A549 (cell line): Measurements from ENCODE around the gene GRXCR2. TPM values are rescaled to one million over a fixed set of nuclear protein-coding genes. Genes with fewer than 3 reads are reported as not detected.

Experiments
- ATAC-seq, 2 experiments: fragments of 200-7000 bp in 1 of 2; fragments of >200 bp in 1 of 2; cut with Nextera tagmentation in 1 of 2; cut with Tn5 transposase in 1 of 2; 3 replicates each; pipeline versions ENCODE4 v1.8.0 to v1.9.1; 2018 to 2020; ENCODE audit warnings: mild to moderate bottlenecking in 1 of 2, moderate library complexity in 1 of 2
- CTCF ChIA-PET: fragments of 300-600 bp; sonication (Branson Sonifier 250); formaldehyde crosslinking; extraction: SDS; loops from one replicate; lab custom pipeline; 2021; ENCODE audit warnings: antibody characterized with exemption, inconsistent platforms; lab: Yijun Ruan, JAX
- POLR2A ChIA-PET: fragments of 350-600 bp; formaldehyde crosslinking; extraction: SDS; loops from one replicate; lab custom pipeline; 2021; ENCODE audit warnings: antibody characterized with exemption, inconsistent platforms; lab: Yijun Ruan, JAX
- DNase-seq, 2 experiments: peaks; one replicate each; pipeline versions ENCODE4 v3.0.0 to v3.0.0-alpha.2; 2011 to 2016; ENCODE audit warnings: low read depth in 1 of 2, low spot score in 1 of 2
- FAIRE-seq: peaks from 2 replicates; lab custom pipeline; 2011; peaks lifted over from hg19 to GRCh38; lab: Jason Lieb, UNC
- H3K27ac ChIP-seq, 2 experiments: fragments of >200 bp; sonication (Bioruptor Twin); formaldehyde crosslinking; 3 replicates each; pipeline ENCODE4 v1.5.1; 2016 to 2017
- H3K4me1 ChIP-seq: fragments of >200 bp; sonication (Bioruptor Twin); formaldehyde crosslinking; 3 replicates; pipeline ENCODE4 v1.6.1; 2016
- H3K4me2 ChIP-seq: fragments of >200 bp; sonication (Bioruptor Twin); formaldehyde crosslinking; 3 replicates; pipeline ENCODE4 v1.6.1; 2016
- H3K4me3 ChIP-seq: fragments of >200 bp; sonication (Bioruptor Twin); formaldehyde crosslinking; 3 replicates; pipeline ENCODE4 v1.5.1; 2016
- H3K9me3 ChIP-seq: fragments of >200 bp; sonication (Bioruptor Twin); formaldehyde crosslinking; 3 replicates; pipeline ENCODE4 v1.6.1; 2016
- CBX8 ChIP-seq: fragments of 200-600 bp; sonication (generic); IDR thresholded peaks from 2 replicates; pipeline ENCODE4 v1.6.1; 2016
- CHD4 ChIP-seq: fragments of 200-600 bp; sonication (generic); IDR thresholded peaks from 2 replicates; pipeline ENCODE4 v1.6.1; 2016; ENCODE audit warnings: antibody characterized with exemption, mild to moderate bottlenecking, borderline replicate concordance
- EP300 ChIP-seq, 2 experiments: fragments of >200 bp; sonication (Bioruptor Twin); formaldehyde crosslinking; IDR thresholded peaks; 2 replicates in 1 of 2; 3 replicates in 1 of 2; pipeline ENCODE4 v1.6.1; 2016 to 2017
- FOSB ChIP-seq: fragments of 250-450 bp; sonication (Bioruptor Pico); IDR thresholded peaks from 2 replicates; pipeline ENCODE4 v1.5.0; 2020; ENCODE audit warnings: mild to moderate bottlenecking, moderate library complexity
- HOXA7 ChIP-seq: fragments of 250-450 bp; sonication (Bioruptor Pico); IDR thresholded peaks from 2 replicates; pipeline ENCODE4 v1.5.0; 2020; ENCODE audit warnings: mild to moderate bottlenecking, moderate library complexity
- HOXB13 ChIP-seq: fragments of 250-450 bp; sonication (Bioruptor Pico); IDR thresholded peaks from 2 replicates; pipeline ENCODE4 v1.5.0; 2020; ENCODE audit warnings: low read depth, mild to moderate bottlenecking, moderate library complexity
- KDM5A ChIP-seq: fragments of 200-600 bp; sonication (generic); IDR thresholded peaks from 2 replicates; pipeline ENCODE4 v1.6.1; 2016; ENCODE audit warnings: antibody characterized with exemption, mild to moderate bottlenecking
- MAFK ChIP-seq: fragments of 450-650 bp; IDR thresholded peaks from 2 replicates; pipeline ENCODE4 v1.6.1; 2014; ENCODE audit not compliant: partially characterized antibody
- RAD21 ChIP-seq, 2 experiments: fragments of >200 bp in 1 of 2; sonication (Bioruptor Twin) in 1 of 2; formaldehyde crosslinking in 1 of 2; IDR thresholded peaks in 1 of 2; conservative IDR thresholded peaks in 1 of 2; 2 replicates in 1 of 2; 3 replicates in 1 of 2; pipeline ENCODE4 v1.6.1; 2012 to 2018; ENCODE audit warnings: inconsistent platforms in 1 of 2
- RARB ChIP-seq: fragments of 250-450 bp; sonication (Bioruptor Pico); IDR thresholded peaks from 2 replicates; pipeline ENCODE4 v1.8.0; 2021; ENCODE audit warnings: mild to moderate bottlenecking, moderate library complexity
- RNF2 ChIP-seq: fragments of 200-600 bp; sonication (generic); IDR thresholded peaks from 2 replicates; pipeline ENCODE4 v1.6.1; 2016; ENCODE audit warnings: low read depth, mild to moderate bottlenecking, antibody characterized with exemption, moderate library complexity, borderline replicate concordance
- SMC3 ChIP-seq: fragments of >200 bp; sonication (Bioruptor Twin); formaldehyde crosslinking; IDR thresholded peaks from 3 replicates; pipeline ENCODE4 v1.6.1; 2018; ENCODE audit warnings: inconsistent platforms
- TP53 ChIP-seq: fragments of 250-450 bp; sonication (Bioruptor Pico); IDR thresholded peaks from 2 replicates; pipeline ENCODE4 v1.5.0; 2021; ENCODE audit warnings: mild to moderate bottlenecking, moderate library complexity
- ZSCAN20 ChIP-seq: fragments of 250-450 bp; sonication (Bioruptor Pico); IDR thresholded peaks from 2 replicates; pipeline ENCODE4 v1.8.0; 2022; ENCODE audit warnings: mild to moderate bottlenecking, moderate library complexity
- WGBS: methylation state at CpG from one replicate; pipeline ENCODE4 v1.1.6; 2017; ENCODE audit errors: missing lambda C conversion rate; 5-methylcytosine and 5-hydroxymethylcytosine counted together
- polyA plus RNA-seq, 4 experiments: library from polyadenylated mRNA; depleted of rRNA in 3 of 4; stranded (reverse); fragments of >200 nt; fragmentation: RNase III in 1 of 4; extraction: RNeasy Plus Mini Kit Qiagen cat#74134 plus additional on column Dnase treatment in 1 of 4; gene quantifications; 2 replicates in 3 of 4; 3 replicates in 1 of 4; pipeline ENCODE4 v1.2.3, GENCODE V29; 2011 to 2017
- TF ChIP-seq, protein P1 (sequence below): fragments of 450-650 bp; IDR thresholded peaks from 2 replicates; pipeline ENCODE4 v1.6.1; 2014; ENCODE audit warnings: antibody characterized with exemption
- TF ChIP-seq, protein P2 (sequence below): fragments of >200 bp; sonication (Bioruptor Twin); formaldehyde crosslinking; IDR thresholded peaks from 3 replicates; pipeline ENCODE4 v1.5.1; 2016

Gene GRXCR2
- polyA plus RNA-seq, 2 of the 4 experiments (the other 2 are of a cell fraction), result 0.05 TPM; not detected in 1

DNA sequence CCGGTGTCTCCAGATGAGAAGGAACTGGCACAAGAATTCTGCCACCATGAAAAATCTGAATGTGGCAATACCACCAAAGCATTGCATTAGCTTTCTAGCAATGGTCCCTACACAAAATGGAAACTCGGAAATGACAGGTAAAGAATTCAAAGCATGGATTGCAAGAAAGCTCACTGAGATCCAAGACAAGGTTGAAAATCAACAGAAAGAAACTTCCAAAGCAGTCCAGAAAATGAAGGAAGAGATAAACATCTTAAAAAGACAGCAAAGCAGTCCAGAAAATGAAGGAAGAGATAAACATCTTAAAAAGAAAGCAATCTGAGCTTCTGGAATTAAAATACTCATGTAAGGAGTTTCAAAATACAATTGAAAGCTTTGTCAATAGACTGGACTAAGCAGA, 16.8 kb upstream of the GRXCR2 start:
- CTCF ChIA-PET, result interaction anchor here (1.4 to 3.3 kb wide), 5 partner anchors 13 to 1686 kb away, joined by 3 to 14 read pairs (median 6); no protein-coding TSS in a partner anchor
- POLR2A ChIA-PET, result interaction anchor here (0.6 kb wide), 1 partner anchor 210 kb away, joined by 7 read pairs; no protein-coding TSS in a partner anchor
- TF ChIP-seq EP300 (IDR thresholded peaks at IDR 0.05) (no peak), FOSB (no peak), HOXA7 (CRISPR knock-in tag) (no peak), MAFK (no peak), RARB (CRISPR knock-in tag) (no peak), CBX8 (no peak), TP53 (CRISPR knock-in tag) (no peak), KDM5A (no peak), CHD4 (no peak), HOXB13 (CRISPR knock-in tag) (no peak)
- TF ChIP-seq, protein P1, sequence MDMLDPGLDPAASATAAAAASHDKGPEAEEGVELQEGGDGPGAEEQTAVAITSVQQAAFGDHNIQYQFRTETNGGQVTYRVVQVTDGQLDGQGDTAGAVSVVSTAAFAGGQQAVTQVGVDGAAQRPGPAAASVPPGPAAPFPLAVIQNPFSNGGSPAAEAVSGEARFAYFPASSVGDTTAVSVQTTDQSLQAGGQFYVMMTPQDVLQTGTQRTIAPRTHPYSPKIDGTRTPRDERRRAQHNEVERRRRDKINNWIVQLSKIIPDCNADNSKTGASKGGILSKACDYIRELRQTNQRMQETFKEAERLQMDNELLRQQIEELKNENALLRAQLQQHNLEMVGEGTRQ, result no peak
- WGBS, result 62% methylated on average over 2 of the region's 2 CpGs
- Histone ChIP-seq H3K4me2 (no peak overlapping the region), H3K4me1 (no peaks in the 10 kb centered on the region), H3K9me3 (peaks cover 21% of the 10 kb centered on the region; the same call in 2 of the 3 replicates), H3K27ac (no peak overlapping the region), H3K4me3 (no peak overlapping the region)
- DNase-seq, result no peak
- ATAC-seq, result no peak
- FAIRE-seq, result no peak

DNA sequence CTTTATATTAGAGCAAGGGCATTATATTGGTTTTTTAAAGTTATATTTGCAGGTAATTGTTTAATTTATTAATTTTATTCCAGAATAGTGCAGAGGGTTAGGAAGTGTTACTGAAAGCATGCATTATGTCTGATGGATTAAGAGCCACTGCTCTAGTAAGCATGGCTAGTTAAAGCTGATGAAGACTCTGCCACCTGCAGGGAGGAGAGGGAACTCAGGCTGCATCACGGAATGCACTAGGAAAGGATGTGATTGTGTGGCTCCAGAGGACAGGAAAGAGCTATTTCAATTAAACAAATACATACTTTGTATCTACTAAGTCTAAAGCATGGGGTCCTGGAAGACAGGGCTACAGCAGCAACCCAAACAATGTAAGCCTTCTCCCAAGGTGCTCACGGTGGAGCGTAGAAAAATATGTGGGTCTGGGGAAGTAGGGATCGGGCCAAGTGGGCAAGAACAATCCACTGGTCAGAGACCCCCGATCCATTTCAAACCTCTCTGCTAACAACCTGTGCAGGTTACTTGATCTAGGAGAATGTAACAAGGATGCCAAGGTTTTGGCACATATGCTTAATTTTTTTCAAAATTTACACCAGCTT, 15.3 kb upstream of the GRXCR2 start:
- Histone ChIP-seq H3K9me3 (peaks cover 21% of the 10 kb centered on the region; the same call in 2 of the 3 replicates), H3K4me1 (no peaks in the 10 kb centered on the region), H3K27ac (no peak overlapping the region), H3K4me2 (no peak overlapping the region), H3K4me3 (no peak overlapping the region)
- POLR2A ChIA-PET, result interaction anchor here (0.6 kb wide), 1 partner anchor 52 kb away, joined by 3 read pairs; no protein-coding TSS in a partner anchor
- peak; percentile 40 to 53 for DNase-seq
- peak; percentile 47 to 62; a peak in 4 of 5 replicates for TF ChIP-seq RAD21 (conservative IDR thresholded peaks at IDR 0.05 in 1 of 2, IDR thresholded peaks at IDR 0.05 in 1 of 2)
- peak; percentile 50; the same call in 2 of the 3 replicates for TF ChIP-seq SMC3
- TF ChIP-seq, protein P2, sequence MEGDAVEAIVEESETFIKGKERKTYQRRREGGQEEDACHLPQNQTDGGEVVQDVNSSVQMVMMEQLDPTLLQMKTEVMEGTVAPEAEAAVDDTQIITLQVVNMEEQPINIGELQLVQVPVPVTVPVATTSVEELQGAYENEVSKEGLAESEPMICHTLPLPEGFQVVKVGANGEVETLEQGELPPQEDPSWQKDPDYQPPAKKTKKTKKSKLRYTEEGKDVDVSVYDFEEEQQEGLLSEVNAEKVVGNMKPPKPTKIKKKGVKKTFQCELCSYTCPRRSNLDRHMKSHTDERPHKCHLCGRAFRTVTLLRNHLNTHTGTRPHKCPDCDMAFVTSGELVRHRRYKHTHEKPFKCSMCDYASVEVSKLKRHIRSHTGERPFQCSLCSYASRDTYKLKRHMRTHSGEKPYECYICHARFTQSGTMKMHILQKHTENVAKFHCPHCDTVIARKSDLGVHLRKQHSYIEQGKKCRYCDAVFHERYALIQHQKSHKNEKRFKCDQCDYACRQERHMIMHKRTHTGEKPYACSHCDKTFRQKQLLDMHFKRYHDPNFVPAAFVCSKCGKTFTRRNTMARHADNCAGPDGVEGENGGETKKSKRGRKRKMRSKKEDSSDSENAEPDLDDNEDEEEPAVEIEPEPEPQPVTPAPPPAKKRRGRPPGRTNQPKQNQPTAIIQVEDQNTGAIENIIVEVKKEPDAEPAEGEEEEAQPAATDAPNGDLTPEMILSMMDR, result peak; percentile 54
- no peak for TF ChIP-seq RNF2
- 52% methylated on average over 5 of the region's 5 CpGs for WGBS
- CTCF ChIA-PET, result interaction anchor here (0.6 to 3.3 kb wide), 21 partner anchors 10 to 1684 kb away, joined by 3 to 14 read pairs (median 4); partner anchors contain the start of gene PRELID2
- ATAC-seq, result peak; percentile 97 to 98
- FAIRE-seq, result peak; percentile 87

DNA sequence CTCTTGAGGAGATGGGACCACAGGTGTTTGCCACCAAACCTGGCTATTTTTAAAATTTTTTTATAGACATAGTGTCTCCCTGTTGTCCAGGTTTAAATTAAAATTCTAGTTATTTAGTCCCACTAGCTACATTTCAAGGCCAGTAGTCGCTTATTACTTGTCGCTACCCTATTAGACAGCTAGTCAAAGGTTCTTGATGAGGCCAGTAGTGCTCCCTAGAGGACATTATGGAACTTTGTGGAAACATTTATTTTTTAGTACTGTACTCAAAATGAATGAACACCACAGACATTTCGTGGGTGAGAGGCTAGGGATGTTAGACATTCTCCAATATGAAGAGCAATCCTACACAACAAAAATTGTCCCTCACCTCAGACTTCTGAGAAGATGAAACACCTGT, 14.4 kb upstream of the GRXCR2 start:
- DNase-seq (peak in 1 of 2 experiments; percentile 18), ATAC-seq (peak in 1 of 2 experiments; percentile 59; a peak in 2 of 6 replicates), FAIRE-seq (no peak)
- Histone ChIP-seq H3K27ac (no peak overlapping the region), H3K4me3 (no peak overlapping the region), H3K9me3 (peaks cover 21% of the 10 kb centered on the region; the same call in 2 of the 3 replicates), H3K4me2 (no peak overlapping the region), H3K4me1 (no peaks in the 10 kb centered on the region)
- ChIA-PET CTCF (interaction anchor here (0.7 to 3.3 kb wide), 12 partner anchors 10 to 701 kb away, joined by 3 to 14 read pairs (median 4); partner anchors contain the start of gene PRELID2), POLR2A (interaction anchor here (0.6 kb wide), 1 partner anchor 203 kb away, joined by 3 read pairs; no protein-coding TSS in a partner anchor)
- WGBS, result 56% methylated on average over 3 of the region's 3 CpGs
- no peak for TF ChIP-seq ZSCAN20
- 0 out of 5 replicates have a peak, but pooled peaks of 1 of the 2 experiments have one; percentile 19 for TF ChIP-seq RAD21 (conservative IDR thresholded peaks at IDR 0.05 in 1 of 2, IDR thresholded peaks at IDR 0.05 in 1 of 2)
